ENCODE data around the gene OXSM.

The OXSM gene

GRCh38 chr3:25831578-25831977 lies 41.7 kb downstream of the OXSM start:
- no peak for TF ChIP-seq EP300 (IDR thresholded peaks at IDR 0.05; ENCODE audit: borderline replicate concordance)
- TF ChIP-seq TAF1 (IDR thresholded peaks at IDR 0.05; ENCODE audit: low read depth), result no peak
- TF ChIP-seq RAD21 (IDR thresholded peaks at IDR 0.05; ENCODE audit: low read depth), result peak; percentile 58
- no peak for TF ChIP-seq TCF12 (IDR thresholded peaks at IDR 0.05; ENCODE audit: low read depth)
- no peak for TF ChIP-seq ZBTB7A (IDR thresholded peaks at IDR 0.05; ENCODE audit: low read depth)

- TF ChIP-seq USF1 (IDR thresholded peaks at IDR 0.05) (no peak), YY1 (IDR thresholded peaks at IDR 0.05; ENCODE audit: low read depth) (no peak), EP300 (IDR thresholded peaks at IDR 0.05; ENCODE audit: borderline replicate concordance) (no peak), CEBPB (IDR thresholded peaks at IDR 0.05) (no peak), EGR1 (IDR thresholded peaks at IDR 0.05) (no peak), MAX (IDR thresholded peaks at IDR 0.05) (no peak), RAD21 (IDR thresholded peaks at IDR 0.05; ENCODE audit: low read depth) (no peak), TEAD4 (IDR thresholded peaks at IDR 0.05) (no peak), TAF1 (IDR thresholded peaks at IDR 0.05; ENCODE audit: low read depth) (no peak), CREB1 (IDR thresholded peaks at IDR 0.05; ENCODE audit: low read depth) (no peak), ZBTB7A (IDR thresholded peaks at IDR 0.05; ENCODE audit: low read depth) (no peak), TCF12 (IDR thresholded peaks at IDR 0.05; ENCODE audit: low read depth) (no peak), NFIC (IDR thresholded peaks at IDR 0.05) (no peak), REST (IDR thresholded peaks at IDR 0.05; ENCODE audit: low read depth) (no peak), FOXM1 (IDR thresholded peaks at IDR 0.05; ENCODE audit: borderline replicate concordance, low read depth) (no peak)
Observed at GRCh38 chr3:25834346-25834745, 44.5 kb downstream of the OXSM start.

- TF ChIP-seq ZBTB7A (IDR thresholded peaks at IDR 0.05; ENCODE audit: low read depth), result no peak
- no peak for TF ChIP-seq USF1 (IDR thresholded peaks at IDR 0.05)
- no peak for TF ChIP-seq CEBPB (IDR thresholded peaks at IDR 0.05)
- TF ChIP-seq MAX (IDR thresholded peaks at IDR 0.05), result no peak
- no peak for TF ChIP-seq REST (IDR thresholded peaks at IDR 0.05; ENCODE audit: low read depth)
- TF ChIP-seq CREB1 (IDR thresholded peaks at IDR 0.05; ENCODE audit: low read depth), result no peak
- TF ChIP-seq YY1 (IDR thresholded peaks at IDR 0.05; ENCODE audit: low read depth), result no peak
- no peak for TF ChIP-seq TCF12 (IDR thresholded peaks at IDR 0.05; ENCODE audit: low read depth)
- no peak for TF ChIP-seq RAD21 (IDR thresholded peaks at IDR 0.05; ENCODE audit: low read depth)
- no peak for TF ChIP-seq FOXM1 (IDR thresholded peaks at IDR 0.05; ENCODE audit: borderline replicate concordance, low read depth)
- no peak for TF ChIP-seq TAF1 (IDR thresholded peaks at IDR 0.05; ENCODE audit: low read depth)
- no peak for TF ChIP-seq EP300 (IDR thresholded peaks at IDR 0.05; ENCODE audit: borderline replicate concordance)
- TF ChIP-seq EGR1 (IDR thresholded peaks at IDR 0.05), result no peak
- TF ChIP-seq TEAD4 (IDR thresholded peaks at IDR 0.05), result no peak
- no peak for TF ChIP-seq NFIC (IDR thresholded peaks at IDR 0.05)
Observed at GRCh38 chr3:25836579-25836978, 46.7 kb downstream of the OXSM start.

- no peak for TF ChIP-seq YY1 (IDR thresholded peaks at IDR 0.05; ENCODE audit: low read depth)
- no peak for TF ChIP-seq FOXM1 (IDR thresholded peaks at IDR 0.05; ENCODE audit: borderline replicate concordance, low read depth)
- no peak for TF ChIP-seq TAF1 (IDR thresholded peaks at IDR 0.05; ENCODE audit: low read depth)
- no peak for TF ChIP-seq RAD21 (IDR thresholded peaks at IDR 0.05; ENCODE audit: low read depth)
- no peak for TF ChIP-seq CEBPB (IDR thresholded peaks at IDR 0.05)
- no peak for TF ChIP-seq ZBTB7A (IDR thresholded peaks at IDR 0.05; ENCODE audit: low read depth)
- no peak for TF ChIP-seq REST (IDR thresholded peaks at IDR 0.05; ENCODE audit: low read depth)
- TF ChIP-seq EP300 (IDR thresholded peaks at IDR 0.05; ENCODE audit: borderline replicate concordance), result no peak
Observed at GRCh38 chr3:25837038-25837437, 47.1 kb downstream of the OXSM start.

Measured in Ishikawa (cell line).